ENCODE data around the gene SOHLH1. TPM values are rescaled to one million over a fixed set of nuclear protein-coding genes. Genes with fewer than 3 reads are reported as not detected.

The SOHLH1 gene
- total and polyA plus RNA-seq, 2 donors (not counting 1 experiment from before 2014, with no cell fraction given) = not detected

DNA sequence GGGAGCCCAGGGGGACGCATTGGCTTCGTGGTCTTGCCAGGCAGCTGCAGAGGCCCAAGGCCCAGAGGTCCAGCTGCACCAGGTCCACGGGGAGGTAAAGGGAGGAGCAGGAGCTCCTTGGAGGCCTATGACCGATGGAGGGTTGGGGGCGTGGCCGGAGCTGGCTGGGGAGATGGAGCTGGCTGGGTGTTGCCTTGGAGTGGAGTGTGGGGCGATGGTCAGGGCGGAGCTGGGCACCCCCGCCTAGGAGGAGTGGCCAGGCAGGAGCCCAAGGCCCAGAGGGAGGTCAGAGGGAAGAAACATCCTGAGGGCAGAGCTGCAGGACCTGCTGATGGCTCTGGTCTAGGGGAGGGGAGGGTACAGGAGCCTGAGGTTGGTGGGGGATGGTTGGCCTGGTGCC lies 47.3 kb upstream of the SOHLH1 start:
- H3K9ac ChIP-seq (ENCODE audit: insufficient read depth, low read length) = no peak overlapping the region
- H3K4me1 ChIP-seq (ENCODE audit: control insufficient read depth, extremely low read depth, insufficient read depth, low read length) = no peaks in the 10 kb centered on the region
- no peak overlapping the region for H3K4me3 ChIP-seq (replicated peaks in 1 of 4; ENCODE audit: control extremely low read depth in 1 of 4, insufficient read depth in 1 of 4, low read depth in 3 of 4, low read length in 4 of 4)
- H2AFZ ChIP-seq (ENCODE audit: low read length) = no peak overlapping the region
- H3K79me2 ChIP-seq (ENCODE audit: control insufficient read depth, insufficient read depth, low read length) = no peaks in the 10 kb centered on the region
- no peak overlapping the region for H3K27ac ChIP-seq (ENCODE audit: insufficient read depth, low read length)
- H3K4me2 ChIP-seq (ENCODE audit: extremely low read depth, insufficient read depth, low read length) = no peak overlapping the region
- H3K9me3 ChIP-seq (ENCODE audit: control insufficient read depth, insufficient read depth, low read depth, low read length) = no peaks in the 10 kb centered on the region
- H3K36me3 ChIP-seq (ENCODE audit: control insufficient read depth, insufficient read depth, low read length) = no peaks in the 10 kb centered on the region
- DNase-seq (ENCODE audit: low read depth in 2 of 2) = no peak
- no peak for TF ChIP-seq EZH2 (IDR thresholded peaks at IDR 0.05; ENCODE audit: low read length, missing control alignments)
- TF ChIP-seq, protein P1, sequence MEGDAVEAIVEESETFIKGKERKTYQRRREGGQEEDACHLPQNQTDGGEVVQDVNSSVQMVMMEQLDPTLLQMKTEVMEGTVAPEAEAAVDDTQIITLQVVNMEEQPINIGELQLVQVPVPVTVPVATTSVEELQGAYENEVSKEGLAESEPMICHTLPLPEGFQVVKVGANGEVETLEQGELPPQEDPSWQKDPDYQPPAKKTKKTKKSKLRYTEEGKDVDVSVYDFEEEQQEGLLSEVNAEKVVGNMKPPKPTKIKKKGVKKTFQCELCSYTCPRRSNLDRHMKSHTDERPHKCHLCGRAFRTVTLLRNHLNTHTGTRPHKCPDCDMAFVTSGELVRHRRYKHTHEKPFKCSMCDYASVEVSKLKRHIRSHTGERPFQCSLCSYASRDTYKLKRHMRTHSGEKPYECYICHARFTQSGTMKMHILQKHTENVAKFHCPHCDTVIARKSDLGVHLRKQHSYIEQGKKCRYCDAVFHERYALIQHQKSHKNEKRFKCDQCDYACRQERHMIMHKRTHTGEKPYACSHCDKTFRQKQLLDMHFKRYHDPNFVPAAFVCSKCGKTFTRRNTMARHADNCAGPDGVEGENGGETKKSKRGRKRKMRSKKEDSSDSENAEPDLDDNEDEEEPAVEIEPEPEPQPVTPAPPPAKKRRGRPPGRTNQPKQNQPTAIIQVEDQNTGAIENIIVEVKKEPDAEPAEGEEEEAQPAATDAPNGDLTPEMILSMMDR (conservative IDR thresholded peaks at IDR 0.05 in 1 of 2, IDR thresholded peaks at IDR 0.05 in 1 of 2; ENCODE audit: low read depth in 1 of 2, low read length in 2 of 2) = no peak
- H4K20me1 ChIP-seq (ENCODE audit: control insufficient read depth, extremely low read depth, insufficient read depth, low read length) = no peaks in the 10 kb centered on the region
- H3K27me3 ChIP-seq (ENCODE audit: control insufficient read depth, insufficient read depth, low read length) = no peaks in the 10 kb centered on the region

DNA sequence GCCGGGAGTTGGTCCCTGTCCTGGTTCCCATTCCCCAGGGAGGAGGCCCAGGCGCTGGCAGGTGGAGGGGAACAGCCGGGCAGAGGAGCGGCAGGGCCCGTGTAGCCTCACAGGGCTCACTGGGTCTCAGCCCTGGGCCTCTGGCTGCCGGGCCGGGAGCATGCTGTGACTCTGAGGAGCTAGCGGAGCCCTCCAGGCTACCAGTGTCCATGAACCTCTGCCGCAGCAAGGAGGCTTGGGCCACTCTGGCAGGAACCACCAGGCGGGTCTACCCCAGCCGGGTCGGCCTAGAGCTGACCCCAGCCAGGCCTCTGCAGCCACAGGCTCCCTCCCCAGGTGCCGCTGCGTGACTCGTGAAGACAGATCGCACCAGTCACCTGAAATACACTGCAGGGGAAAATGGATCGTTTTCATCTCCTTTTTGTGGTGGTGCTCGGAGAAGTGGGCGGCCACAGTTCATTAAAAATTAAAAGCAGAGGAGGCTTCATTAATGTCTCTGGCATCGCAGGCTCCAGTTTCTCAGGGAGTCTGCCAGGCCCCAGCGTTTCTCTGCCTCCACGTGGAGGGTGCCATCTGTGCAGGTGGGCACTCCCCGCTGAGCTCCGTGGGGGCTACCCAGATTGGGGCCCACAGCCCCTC lies 46.5 kb upstream of the SOHLH1 start:
- no peaks in the 10 kb centered on the region for H3K79me2 ChIP-seq (ENCODE audit: control insufficient read depth, insufficient read depth, low read length)
- H3K9me3 ChIP-seq (ENCODE audit: control insufficient read depth, insufficient read depth, low read depth, low read length) = no peaks in the 10 kb centered on the region
- TF ChIP-seq, protein P1 (conservative IDR thresholded peaks at IDR 0.05 in 1 of 2, IDR thresholded peaks at IDR 0.05 in 1 of 2; ENCODE audit: low read depth in 1 of 2, low read length in 2 of 2) = no peak
- TF ChIP-seq EZH2 (IDR thresholded peaks at IDR 0.05; ENCODE audit: low read length, missing control alignments) = no peak
- no peaks in the 10 kb centered on the region for H3K27me3 ChIP-seq (ENCODE audit: control insufficient read depth, insufficient read depth, low read length)
- H4K20me1 ChIP-seq (ENCODE audit: control insufficient read depth, extremely low read depth, insufficient read depth, low read length) = no peaks in the 10 kb centered on the region
- no peak overlapping the region for H3K9ac ChIP-seq (ENCODE audit: insufficient read depth, low read length)
- H3K4me1 ChIP-seq (ENCODE audit: control insufficient read depth, extremely low read depth, insufficient read depth, low read length) = no peaks in the 10 kb centered on the region
- no peaks in the 10 kb centered on the region for H3K36me3 ChIP-seq (ENCODE audit: control insufficient read depth, insufficient read depth, low read length)
- no peak overlapping the region for H3K4me3 ChIP-seq (replicated peaks in 1 of 4; ENCODE audit: control extremely low read depth in 1 of 4, insufficient read depth in 1 of 4, low read depth in 3 of 4, low read length in 4 of 4)
- DNase-seq (ENCODE audit: low read depth in 2 of 2) = no peak
- H2AFZ ChIP-seq (ENCODE audit: low read length) = no peak overlapping the region
- no peak overlapping the region for H3K4me2 ChIP-seq (ENCODE audit: extremely low read depth, insufficient read depth, low read length)
- no peak overlapping the region for H3K27ac ChIP-seq (ENCODE audit: insufficient read depth, low read length)

DNA sequence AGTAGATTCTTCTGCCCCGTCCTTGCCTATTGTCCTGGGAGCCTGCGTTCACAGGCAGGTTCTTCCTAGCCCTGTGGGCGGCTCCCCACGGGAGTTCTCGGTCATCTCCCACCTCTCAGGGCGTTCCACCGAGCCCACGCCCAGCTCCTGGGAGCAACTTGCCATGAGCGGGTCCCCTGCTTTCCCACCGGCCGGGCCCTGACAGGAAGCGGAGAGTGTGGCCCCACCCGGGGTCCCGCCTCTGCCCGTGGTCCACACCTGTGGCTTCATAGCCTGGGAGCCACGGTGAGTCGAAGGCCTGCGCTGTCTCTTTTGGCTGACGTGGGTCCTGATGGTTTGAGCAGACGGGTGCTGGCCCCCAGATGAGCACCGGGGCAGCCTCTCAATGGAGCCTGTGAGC lies 45.9 kb upstream of the SOHLH1 start:
- H3K4me1 ChIP-seq (ENCODE audit: control insufficient read depth, extremely low read depth, insufficient read depth, low read length) = no peaks in the 10 kb centered on the region
- H3K79me2 ChIP-seq (ENCODE audit: control insufficient read depth, insufficient read depth, low read length) = no peaks in the 10 kb centered on the region
- no peaks in the 10 kb centered on the region for H3K36me3 ChIP-seq (ENCODE audit: control insufficient read depth, insufficient read depth, low read length)
- no peak overlapping the region for H3K4me2 ChIP-seq (ENCODE audit: extremely low read depth, insufficient read depth, low read length)
- TF ChIP-seq EZH2 (IDR thresholded peaks at IDR 0.05; ENCODE audit: low read length, missing control alignments) = no peak
- TF ChIP-seq, protein P1 (conservative IDR thresholded peaks at IDR 0.05 in 1 of 2, IDR thresholded peaks at IDR 0.05 in 1 of 2; ENCODE audit: low read depth in 1 of 2, low read length in 2 of 2) = no peak
- no peaks in the 10 kb centered on the region for H3K27me3 ChIP-seq (ENCODE audit: control insufficient read depth, insufficient read depth, low read length)
- no peak overlapping the region for H2AFZ ChIP-seq (ENCODE audit: low read length)
- DNase-seq (ENCODE audit: low read depth in 2 of 2) = no peak
- no peak overlapping the region for H3K4me3 ChIP-seq (replicated peaks in 1 of 4; ENCODE audit: control extremely low read depth in 1 of 4, insufficient read depth in 1 of 4, low read depth in 3 of 4, low read length in 4 of 4)
- no peak overlapping the region for H3K27ac ChIP-seq (ENCODE audit: insufficient read depth, low read length)
- no peak overlapping the region for H3K9ac ChIP-seq (ENCODE audit: insufficient read depth, low read length)
- no peaks in the 10 kb centered on the region for H3K9me3 ChIP-seq (ENCODE audit: control insufficient read depth, insufficient read depth, low read depth, low read length)
- no peaks in the 10 kb centered on the region for H4K20me1 ChIP-seq (ENCODE audit: control insufficient read depth, extremely low read depth, insufficient read depth, low read length)

Measured in fibroblast of lung (primary cell).